Motor neuron (in vitro differentiated cells): ENCODE results near the gene TMEM179. TPM values are rescaled to one million over a fixed set of nuclear protein-coding genes. Genes with fewer than 3 reads are reported as not detected.

Source experiments
- ATAC-seq, 8 experiments: fragments of 200-7000 bp; cut with Tn5 transposase; replicated peaks in 6 of 8; 2 replicates each; pipeline ENCODE4 v1.8.0; 2021; ENCODE audit warnings: mild to moderate bottlenecking in 8 of 8, moderate library complexity in 8 of 8
- H3K27ac ChIP-seq, 2 donors: fragments of 250-450 bp; sonication (Bioruptor Pico); 2 replicates each; pipeline ENCODE4 v1.9.0; 2021; ENCODE audit warnings: antibody characterized with exemption in 2 of 2, mild to moderate bottlenecking in 2 of 2, moderate library complexity in 1 of 2
- H3K4me1 ChIP-seq, 2 donors: fragments of 250-450 bp; sonication (Bioruptor Pico); replicated peaks in 1 of 2; 2 replicates each; pipeline ENCODE4 v1.6.1; 2021; ENCODE audit warnings: antibody characterized with exemption in 2 of 2, mild to moderate bottlenecking in 2 of 2, moderate library complexity in 1 of 2
- H3K4me3 ChIP-seq, 5 donors: fragments of 250-450 bp; sonication (Bioruptor Pico); 2 replicates each; pipeline ENCODE4 v1.9.0; 2021; ENCODE audit warnings: antibody characterized with exemption in 5 of 5, mild to moderate bottlenecking in 5 of 5, moderate library complexity in 4 of 5
- WGBS, 10 experiments: fragments of 450-650 bp; shearing (Covaris generic); methylation state at CpG; one replicate each; pipeline ENCODE4 v1.0.0; 2022; 5-methylcytosine and 5-hydroxymethylcytosine counted together
- in situ Hi-C, 9 experiments: fragments of 400-800 bp; cut with MboI; loops; one replicate each; pipeline ENCODE4 v1.15.0; 2021; ENCODE audit warnings: low sequenced_read_pairs in 9 of 9, low pct_unique_long_range_greater_than_20kb in 2 of 9; ENCODE audit not compliant: unreplicated experiment in 9 of 9
- total RNA-seq, 8 experiments: library from RNA; unstranded; fragments of 300-600 nt; gene quantifications; 2 replicates each; pipeline versions ENCODE4 v1.2.3 to v1.2.4, GENCODE V29; 2022

TMEM179 gene
- total RNA-seq, 8 experiments from 2014 or later: 0.40 to 18.8 (median 12.8) TPM

DNA sequence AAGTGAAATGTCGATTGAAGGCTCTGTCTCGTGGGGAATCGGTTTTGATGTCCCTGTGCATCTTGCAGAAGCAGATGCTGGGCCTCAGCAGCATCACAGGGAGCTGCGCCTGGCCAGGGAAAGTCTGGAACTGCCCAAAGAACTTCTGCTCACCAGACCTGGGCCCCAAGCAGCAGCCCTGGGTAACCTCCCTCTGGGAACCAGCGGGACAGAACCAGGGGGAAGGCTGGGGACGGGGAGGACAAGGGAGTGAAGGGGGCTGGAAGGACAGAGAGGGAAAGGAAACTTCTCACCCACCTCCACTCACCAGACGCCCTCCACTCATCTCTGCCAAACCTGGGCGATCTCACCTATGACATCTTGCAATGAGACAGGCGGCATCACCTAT, 51.8 kb downstream of the TMEM179 start:
- Histone ChIP-seq H3K4me3 (no peak overlapping the region), H3K4me1 (peaks cover 27 to 28% of the 10 kb centered on the region in 2 donors), H3K27ac (no peak overlapping the region)
- no peak for ATAC-seq
- in situ Hi-C loops: loop anchor here in 2 of 9 experiments (25.0 kb wide), 1 partner anchor 415 kb away; the partner anchor contains the start of gene KIF26A (in 2 of the 2)
- WGBS, 10 experiments: 0 to 95% (median 20%) methylated on average over 1 to 3 of the region's 9 CpGs; no CpG with 5 or more reads in 6 of the 10 experiments

- no peak overlapping the region for H3K4me3 ChIP-seq
- in situ Hi-C loops: loop anchor here in 2 of 9 experiments (25.0 kb wide), 1 partner anchor 415 kb away; the partner anchor contains the start of gene KIF26A (in 2 of the 2)
- no peak for ATAC-seq
- WGBS, 10 experiments: 12 to 84% (median 80%) methylated on average over 1 to 6 of the region's 33 CpGs; no CpG with 5 or more reads in 4 of the 10 experiments
- peaks cover 27 to 28% of the 10 kb centered on the region in 2 donors for H3K4me1 ChIP-seq
- no peak overlapping the region for H3K27ac ChIP-seq
These were observed 52.5 kb downstream of the TMEM179 start for GRCh38 chr14:104551851-104552737.

DNA sequence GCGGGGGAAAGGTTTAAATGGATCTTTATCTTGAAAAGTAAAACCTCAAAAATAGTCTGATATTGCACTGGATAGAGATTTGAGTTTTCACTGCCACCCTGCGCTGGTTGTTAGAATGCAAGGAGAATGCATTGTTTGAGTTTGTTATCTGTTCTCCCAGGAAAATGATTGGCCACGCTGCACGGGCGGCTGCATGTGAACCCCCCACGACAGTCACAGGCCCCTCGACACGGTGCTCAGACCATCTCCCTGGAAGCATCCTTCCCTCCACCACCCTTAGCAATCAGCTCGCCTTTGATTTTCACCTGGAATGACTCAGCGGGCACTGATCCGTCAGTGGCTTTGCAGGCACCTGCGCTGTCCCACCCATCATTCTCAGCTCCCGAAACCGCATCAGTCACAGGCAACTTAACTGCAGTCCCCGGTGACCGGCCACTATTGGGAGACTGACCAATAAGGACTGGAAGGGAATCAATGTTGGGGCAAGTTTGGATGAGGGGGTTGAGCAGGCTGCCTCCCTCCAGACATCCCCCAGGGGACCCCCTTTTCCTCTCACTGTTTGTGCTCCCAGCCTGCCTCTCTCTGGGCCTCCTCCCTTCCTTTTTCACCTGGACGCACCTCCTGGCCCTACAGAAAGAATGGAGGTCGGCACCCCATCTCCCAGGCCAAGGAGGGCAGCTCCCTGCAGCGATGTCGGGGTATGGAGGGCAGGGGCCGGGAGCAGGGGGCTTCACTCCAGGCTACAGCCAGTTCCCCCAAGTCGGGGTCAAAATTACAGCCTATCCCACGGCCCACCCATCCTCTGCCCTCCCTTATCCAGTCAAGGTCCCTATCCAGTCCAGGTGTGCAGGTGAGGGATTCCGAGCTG, 53.5 kb downstream of the TMEM179 start:
- in situ Hi-C loops: loop anchor here in 2 of 9 experiments (25.0 kb wide), 1 partner anchor 414 kb away; the partner anchor contains the start of gene KIF26A (in 2 of the 2)
- no peak for ATAC-seq
- peaks cover 28 to 34% of the 10 kb centered on the region in 2 donors for H3K4me1 ChIP-seq

DNA sequence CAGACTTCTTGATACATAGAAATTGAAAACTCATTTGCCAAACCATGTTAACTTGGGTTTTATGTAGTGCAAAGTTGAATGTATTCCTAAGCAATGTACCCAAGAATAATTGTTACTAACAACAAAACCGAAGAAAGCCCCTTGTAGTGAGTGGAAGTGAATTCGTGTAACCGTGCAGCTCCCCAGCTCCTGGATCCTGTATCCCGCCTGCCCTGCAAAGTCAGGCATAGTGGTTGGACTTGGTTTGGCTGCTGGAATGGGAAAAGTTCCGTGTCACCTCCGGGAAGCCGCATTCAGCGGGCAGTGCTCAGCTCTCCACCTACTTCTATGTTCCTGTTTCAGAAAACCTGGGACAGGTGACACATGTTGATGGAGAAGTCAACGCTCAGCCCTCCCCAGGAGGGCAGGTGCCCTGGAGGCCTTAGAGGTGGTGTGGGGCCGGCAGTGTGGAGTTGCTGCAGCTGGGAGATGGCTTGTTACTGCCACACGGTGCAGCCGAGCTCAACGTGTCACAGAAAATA, 54.2 kb downstream of the TMEM179 start:
- in situ Hi-C loops: loop anchor here in 2 of 9 experiments (25.0 kb wide), 1 partner anchor 413 kb away; the partner anchor contains the start of gene KIF26A (in 2 of the 2)

More for the DNA sequence above, 53.5 kb downstream of the TMEM179 start:
- Histone ChIP-seq H3K4me3 (no peak overlapping the region), H3K27ac (no peak overlapping the region)
- 3 to 100% (median 86%) methylated on average over 1 to 18 of the region's 24 CpGs; no CpG with 5 or more reads in 1 of the 10 experiments for WGBS, 10 experiments

GRCh38 chr14:104549536-104550339, 54.8 kb downstream of the TMEM179 start:
- peak overlapping the region in 1 of 2 donors; percentile 45 for H3K27ac ChIP-seq
- peak in 3 of 8 experiments; percentile 21 to 49 (median 32) for ATAC-seq
- H3K4me3 ChIP-seq: no peak overlapping the region
- 40 to 83% (median 67%) methylated on average over 1 to 3 of the region's 8 CpGs; no CpG with 5 or more reads in 5 of the 10 experiments for WGBS, 10 experiments
- in situ Hi-C loops: loop anchor here in 2 of 9 experiments (25.0 kb wide), 1 partner anchor 412 kb away; the partner anchor contains the start of gene KIF26A (in 2 of the 2)
- peaks cover 26 to 34% of the 10 kb centered on the region in 2 donors for H3K4me1 ChIP-seq

More for the DNA sequence above, 54.2 kb downstream of the TMEM179 start:
- ATAC-seq: no peak
- H3K4me3 ChIP-seq: no peak overlapping the region
- WGBS, 10 experiments: 7 to 94% (median 73%) methylated on average over 1 to 13 of the region's 13 CpGs
- H3K27ac ChIP-seq: no peak overlapping the region
- H3K4me1 ChIP-seq: peaks cover 28 to 34% of the 10 kb centered on the region in 2 donors

GRCh38 chr14:104548802-104549535, 55.6 kb downstream of the TMEM179 start:
- ATAC-seq: peak in 3 of 8 experiments; percentile 10 to 25 (median 19)
- H3K4me1 ChIP-seq: peaks cover 18 to 35% of the 10 kb centered on the region in 2 donors
- WGBS, 10 experiments: 13 to 20% methylated on average over 1 to 3 of the region's 15 CpGs; no CpG with 5 or more reads in 8 of the 10 experiments

DNA sequence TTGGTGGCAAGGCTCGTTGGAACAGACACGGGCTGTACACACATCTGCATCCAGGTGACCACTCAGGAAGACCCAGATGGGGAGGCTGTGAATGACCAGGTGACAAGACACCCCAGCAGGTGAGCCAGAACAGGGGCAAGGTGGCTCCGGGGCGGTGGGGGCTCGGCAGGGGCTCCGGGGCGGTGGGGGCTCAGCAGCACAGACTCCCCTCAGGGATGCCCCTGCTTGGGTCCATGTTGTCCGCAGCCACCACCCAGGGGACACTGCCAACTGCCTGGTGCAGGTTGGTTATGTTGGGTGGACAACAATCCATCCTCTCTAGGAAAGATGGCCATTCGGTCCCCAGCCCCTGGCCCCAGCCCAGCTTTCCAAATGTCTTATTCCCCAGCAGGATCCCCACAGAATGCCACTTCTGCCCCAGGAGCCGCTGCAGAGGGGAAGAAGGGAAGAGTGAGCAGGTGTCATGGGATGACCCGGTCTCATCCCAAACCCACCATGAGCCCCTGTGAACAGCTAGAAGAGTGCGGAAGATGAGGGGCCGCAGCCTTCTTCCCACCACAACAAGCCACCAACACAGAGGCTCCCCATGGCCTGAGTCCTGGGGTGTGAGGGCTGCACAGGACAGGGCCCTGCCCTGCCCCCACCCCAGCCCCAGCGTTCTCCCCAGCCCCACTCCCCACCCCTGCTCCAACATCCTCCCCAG, 56.4 kb downstream of the TMEM179 start:
- Histone ChIP-seq H3K27ac (no peak overlapping the region), H3K4me3 (no peak overlapping the region), H3K4me1 (peaks cover 12 to 35% of the 10 kb centered on the region in 2 donors)
- in situ Hi-C loops: no loop called here
- ATAC-seq: no peak
- WGBS, 10 experiments: no CpG with 5 or more reads among the region's 14 CpGs

More at GRCh38 chr14:104548802-104549535, 55.6 kb downstream of the TMEM179 start:
- no peak overlapping the region for H3K4me3 ChIP-seq
- H3K27ac ChIP-seq: peak overlapping the region in 1 of 2 donors; percentile 45
- in situ Hi-C loops: no loop called here

DNA sequence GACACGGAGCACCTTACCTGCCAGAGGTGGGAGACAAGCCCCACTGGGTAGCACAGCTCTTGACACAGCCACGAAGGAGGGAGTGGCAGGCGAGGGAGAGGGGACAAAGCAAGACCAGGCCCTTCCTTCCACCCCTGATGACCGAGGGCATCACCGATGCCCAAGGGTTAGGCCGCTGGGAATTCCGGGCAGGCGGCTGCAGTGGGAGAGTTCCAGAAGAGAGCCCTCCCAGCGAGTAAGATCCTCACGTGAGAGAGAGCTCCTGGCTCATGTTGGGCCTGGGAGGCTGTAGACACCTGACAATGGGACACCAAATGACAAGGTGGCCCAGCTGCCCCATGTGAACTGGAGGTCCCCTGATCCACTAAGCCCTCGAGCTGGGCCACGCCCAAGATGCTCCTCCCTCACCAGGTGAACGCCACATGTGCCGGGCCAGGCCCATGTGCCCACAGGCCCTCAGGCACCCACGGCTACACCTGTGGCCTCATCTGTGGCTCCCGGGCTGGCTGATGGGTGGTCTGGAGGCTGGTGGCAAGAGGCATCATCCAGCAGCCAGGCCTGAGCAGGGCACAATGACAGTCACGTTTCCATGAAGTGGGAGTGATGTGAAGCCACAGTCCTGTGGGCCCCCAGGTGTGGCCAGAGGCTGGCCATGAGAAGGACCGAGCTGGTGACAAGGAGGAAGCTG, 57.1 kb downstream of the TMEM179 start:
- no peak overlapping the region for H3K4me3 ChIP-seq
- no peak overlapping the region for H3K27ac ChIP-seq
- no peak for ATAC-seq
- peaks cover 12 to 40% of the 10 kb centered on the region in 2 donors for H3K4me1 ChIP-seq
- in situ Hi-C loops: no loop called here
- WGBS, 10 experiments: 12 to 100% (median 85%) methylated on average over 1 to 4 of the region's 18 CpGs; no CpG with 5 or more reads in 4 of the 10 experiments

GRCh38 chr14:104546591-104547309, 57.8 kb downstream of the TMEM179 start:
- WGBS, 10 experiments: 0 to 80% (median 67%) methylated on average over 1 to 6 of the region's 19 CpGs; no CpG with 5 or more reads in 3 of the 10 experiments
- Histone ChIP-seq H3K27ac (no peak overlapping the region), H3K4me3 (no peak overlapping the region), H3K4me1 (peaks cover 12 to 40% of the 10 kb centered on the region in 2 donors)
- in situ Hi-C loops: no loop called here
- no peak for ATAC-seq
